MV-4-11 (cell line): ENCODE results near the gene HDAC4.

Source experiments
- DNase-seq: peaks from one replicate; lab custom pipeline; 2025; lab: John Stamatoyannopoulos, UW

Gene HDAC4

GRCh38 chr2:239279508-239280295 lies 121.1 kb downstream of the HDAC4 start:
- DNase-seq: no peak

DNA sequence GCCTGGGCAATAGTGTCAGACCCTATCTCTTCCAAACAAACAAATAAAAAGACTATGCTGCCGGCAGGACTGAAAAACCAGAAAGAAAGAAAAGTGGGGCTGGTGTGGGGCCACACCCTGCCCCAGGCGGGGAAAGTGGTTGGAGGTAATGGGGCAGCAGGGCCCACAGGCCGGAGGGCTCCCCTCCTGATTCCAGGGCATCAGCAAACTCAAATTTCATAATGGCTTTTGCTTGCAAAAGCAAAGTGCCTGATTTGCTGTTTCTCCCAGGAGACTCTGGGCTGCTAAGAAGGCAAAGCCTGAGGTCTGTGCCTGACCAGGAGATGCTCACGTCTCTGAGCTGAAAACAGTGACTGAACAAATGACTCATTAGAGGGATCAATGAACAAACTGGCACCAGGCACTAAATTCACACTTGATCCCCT lies 121.9 kb downstream of the HDAC4 start:
- DNase-seq: no peak

DNA sequence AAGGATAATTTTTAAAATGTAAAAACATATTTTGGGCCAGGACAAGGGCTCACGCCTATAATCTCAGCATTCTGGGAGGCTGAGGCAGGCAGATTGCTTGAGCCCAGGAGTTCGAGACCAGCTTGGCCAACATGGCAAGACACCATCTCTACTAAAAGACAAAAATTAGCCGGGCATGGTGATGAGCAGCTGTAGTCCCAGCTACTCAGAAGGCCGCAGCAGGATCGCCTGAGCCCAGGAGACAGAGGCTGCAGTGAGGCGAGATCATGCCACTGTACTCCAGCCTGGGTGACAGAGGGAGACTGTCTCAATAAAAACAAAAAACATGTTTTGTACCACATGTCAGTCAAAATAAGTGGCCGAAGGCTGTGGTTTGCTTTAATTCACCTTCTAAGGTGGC lies 122.5 kb downstream of the HDAC4 start:
- DNase-seq: no peak

DNA sequence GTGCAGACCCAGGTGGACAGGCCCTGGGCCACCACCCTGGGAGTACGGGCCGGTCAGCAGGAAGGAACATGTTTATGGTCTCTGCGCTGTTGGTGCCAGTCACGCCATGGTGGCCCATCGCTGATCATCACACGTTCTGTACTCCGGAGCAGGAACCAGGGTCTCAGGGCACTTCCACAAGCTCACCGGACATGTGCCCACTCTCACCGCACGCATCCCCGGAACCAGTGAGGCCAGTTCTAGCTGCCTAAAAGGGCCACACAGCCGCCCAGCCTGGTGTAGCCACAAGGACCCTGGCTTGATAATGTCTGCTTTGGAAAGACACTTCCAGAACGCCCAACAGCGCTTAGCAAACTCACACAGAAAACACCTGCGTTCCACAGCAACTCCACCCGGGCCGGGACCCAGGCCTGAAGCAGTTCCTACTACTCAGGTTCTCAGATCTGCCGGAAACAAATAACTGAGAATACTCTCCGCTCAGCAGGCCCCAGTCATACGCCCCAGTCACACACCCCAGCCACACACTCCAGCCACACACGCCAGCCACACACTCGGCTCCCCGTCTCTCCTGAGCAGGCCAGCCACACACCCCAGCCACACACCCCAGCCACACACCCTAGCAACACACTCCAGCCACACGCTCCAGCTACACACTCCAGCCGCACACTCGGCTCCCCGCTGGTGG lies 123.3 kb downstream of the HDAC4 start:
- no peak for DNase-seq

GRCh38 chr2:239276851-239277250 lies 124.0 kb downstream of the HDAC4 start:
- DNase-seq: no peak

DNA sequence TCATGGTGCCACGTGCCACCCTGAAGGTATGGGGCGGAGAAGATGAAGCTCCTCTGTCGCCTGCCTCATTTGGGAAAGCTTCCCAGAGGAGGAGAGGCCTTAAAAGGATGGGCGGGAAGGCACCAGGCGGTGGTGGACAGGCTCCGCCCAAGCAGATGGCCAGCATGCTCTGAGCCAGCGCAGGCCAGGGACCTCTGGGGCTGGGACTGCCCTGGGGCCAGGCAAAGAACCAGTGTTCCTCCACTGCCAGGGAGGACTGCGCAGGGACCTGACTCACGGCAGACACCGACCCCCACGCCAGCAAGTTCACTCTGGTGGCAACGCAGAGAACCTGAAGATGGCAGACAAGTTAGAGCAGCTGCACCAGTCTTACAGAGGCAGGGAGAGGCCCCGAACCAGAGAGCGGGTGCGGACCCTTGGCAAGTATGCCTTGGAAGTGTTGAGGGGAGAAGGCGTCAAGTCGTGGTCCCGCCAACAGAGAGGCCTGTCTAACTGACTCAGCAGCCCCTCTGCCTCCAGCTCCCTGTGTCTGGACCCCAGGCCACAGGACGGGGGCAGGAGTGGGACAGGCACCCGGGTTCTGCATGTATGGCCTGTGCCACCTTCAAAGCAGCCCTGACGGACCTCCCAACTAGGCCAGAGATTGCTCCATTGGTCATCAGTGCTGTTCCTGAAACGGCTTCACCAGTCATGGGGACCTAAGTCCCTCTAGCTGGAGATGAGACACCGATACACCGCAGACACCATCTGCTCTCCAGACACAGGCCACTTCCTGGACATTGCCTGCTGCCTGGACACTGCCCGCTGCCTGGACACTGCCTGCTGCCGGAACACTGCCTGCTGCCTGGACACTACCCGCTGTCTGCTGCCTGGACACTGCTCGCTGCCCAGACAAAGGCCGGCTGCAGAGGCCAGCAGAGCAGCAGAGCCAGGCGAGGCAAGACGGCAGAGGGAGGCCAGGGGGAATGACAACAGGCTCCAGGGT lies 124.7 kb downstream of the HDAC4 start:
- no peak for DNase-seq

GRCh38 chr2:239275044-239275685 lies 125.7 kb downstream of the HDAC4 start:
- peak; percentile 93 for DNase-seq

DNA sequence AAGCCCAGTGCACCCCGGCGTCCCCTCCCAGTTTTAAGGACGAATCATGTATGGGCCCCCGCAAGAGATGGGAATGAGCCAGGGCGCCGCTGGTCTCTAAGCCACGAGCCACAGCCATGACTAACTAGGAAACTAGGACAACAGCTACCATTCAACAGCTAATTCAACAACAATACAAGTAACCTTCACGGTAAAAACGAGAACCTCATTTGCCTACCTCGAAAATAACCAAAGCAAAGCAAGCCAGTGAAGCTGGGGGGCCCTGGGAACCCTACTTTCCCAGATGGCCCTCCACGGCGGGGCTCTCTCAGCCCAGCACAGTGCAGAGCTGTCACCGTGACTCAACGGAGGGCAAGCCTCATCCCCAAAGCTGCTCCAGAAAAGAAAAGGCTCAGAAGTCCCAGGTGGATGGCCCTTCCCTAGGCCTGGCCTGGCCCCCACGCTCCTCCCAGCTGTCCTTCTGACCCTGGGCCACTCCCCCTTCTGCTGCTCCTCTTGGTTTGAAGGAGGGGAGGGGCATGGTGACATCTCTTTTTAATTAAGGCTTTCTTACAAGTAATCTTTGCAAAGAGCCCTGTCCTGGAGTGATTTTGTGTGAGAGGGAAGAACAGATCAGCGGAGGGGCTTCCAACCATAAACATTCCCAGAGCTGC lies 126.3 kb downstream of the HDAC4 start:
- peak; percentile 37 for DNase-seq

DNA sequence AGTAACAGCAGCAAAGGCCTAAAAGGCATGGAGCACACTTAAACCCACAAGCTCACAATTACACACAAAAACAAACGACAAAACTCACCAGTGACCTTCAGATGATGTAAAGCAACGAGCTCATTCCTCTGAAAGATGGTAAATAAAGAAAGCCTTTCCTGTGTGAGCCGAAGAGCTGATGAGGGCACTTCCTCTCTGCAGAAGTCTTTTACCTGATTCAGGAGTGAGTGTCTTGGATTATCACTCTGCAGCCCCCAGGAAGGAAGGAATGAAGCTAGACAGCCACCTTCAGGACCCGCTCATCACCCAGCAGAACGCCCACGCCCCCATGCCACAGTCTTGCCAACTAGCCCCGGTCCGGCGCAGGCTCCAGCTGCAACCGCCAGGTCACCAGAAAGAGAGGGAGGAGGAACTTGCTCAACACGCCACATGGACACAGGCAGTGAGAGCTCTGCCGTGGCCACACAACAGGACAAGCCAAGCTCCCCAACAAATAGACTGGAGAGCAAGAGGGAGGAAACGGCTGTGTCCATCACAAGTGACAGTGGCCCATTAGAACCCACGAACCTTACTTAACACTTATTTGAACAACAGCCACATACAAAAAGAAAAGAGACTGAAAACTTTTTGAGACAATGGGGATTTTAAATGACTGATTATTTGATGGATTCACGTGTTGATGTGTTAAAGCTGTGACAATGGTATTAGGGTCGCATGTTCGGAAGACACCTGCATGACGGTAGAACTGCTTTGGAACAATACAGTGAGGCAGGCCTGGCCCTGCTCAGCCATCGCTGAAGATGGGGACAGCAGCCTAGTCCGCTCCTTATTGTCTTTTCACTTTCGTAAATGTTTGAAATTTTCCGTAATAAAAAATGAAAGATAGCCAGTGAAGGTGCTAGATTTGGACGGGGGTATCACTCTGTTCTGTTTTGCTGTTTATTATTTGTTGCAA lies 127.3 kb downstream of the HDAC4 start:
- peak; percentile 57 for DNase-seq

GRCh38 chr2:239272626-239273025 lies 128.2 kb downstream of the HDAC4 start:
- DNase-seq: no peak

DNA sequence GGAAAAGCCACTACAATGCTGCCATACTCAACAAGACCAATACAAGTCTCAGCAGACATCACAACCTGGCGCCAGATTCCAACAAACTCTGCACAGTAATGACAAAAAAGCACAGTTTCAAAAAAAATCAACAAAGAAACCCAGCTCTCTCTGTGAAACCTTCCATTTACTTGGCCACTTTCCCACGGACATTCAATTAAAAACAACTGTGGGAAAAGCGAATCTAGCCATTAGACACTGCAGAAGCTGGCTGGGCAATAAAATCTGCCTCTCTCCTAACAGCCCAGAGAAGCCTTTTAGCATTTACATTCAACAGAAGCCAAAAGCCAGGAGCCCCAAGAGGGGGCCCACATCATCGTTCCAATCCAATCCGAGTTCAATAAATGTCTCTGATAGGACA lies 128.9 kb downstream of the HDAC4 start:
- no peak for DNase-seq

DNA sequence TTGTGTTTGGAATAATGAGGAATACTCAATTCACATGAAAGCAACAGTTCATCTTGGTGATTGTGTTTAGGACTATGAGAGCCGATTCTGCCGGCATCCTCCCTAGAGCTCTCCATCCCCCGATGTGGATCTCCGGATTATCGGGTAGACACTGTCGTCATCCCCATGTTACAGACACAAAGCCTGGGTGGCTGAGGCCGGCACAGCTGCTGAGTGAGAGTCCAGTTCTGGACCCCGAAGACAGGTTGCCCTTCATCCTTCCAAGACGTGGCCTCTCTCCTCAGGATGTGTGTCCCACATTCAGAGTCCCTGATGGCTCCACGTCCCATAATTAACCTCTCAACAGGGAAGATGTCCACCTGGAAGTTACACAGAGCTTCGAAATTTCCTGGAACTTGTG lies 129.3 kb downstream of the HDAC4 start:
- no peak for DNase-seq

DNA sequence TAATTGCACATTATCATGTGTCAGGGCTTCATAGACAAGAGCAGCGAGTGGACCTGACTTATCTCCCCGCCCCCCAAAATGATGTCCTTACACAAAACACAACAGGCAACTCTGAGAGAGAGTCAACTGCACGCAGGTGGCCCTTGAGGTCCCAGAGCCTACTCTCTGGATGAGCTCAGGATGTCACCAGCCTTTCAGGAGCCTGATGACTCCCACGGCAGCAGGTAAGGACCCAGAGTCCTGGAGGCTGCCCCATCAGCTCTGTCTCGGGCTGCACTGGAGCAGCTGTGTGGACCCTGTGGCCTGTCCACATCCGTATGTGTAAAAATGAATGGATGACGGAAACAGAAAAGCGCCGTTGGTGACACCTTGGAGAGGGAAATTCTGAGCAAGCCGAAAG lies 130.9 kb downstream of the HDAC4 start:
- no peak for DNase-seq

DNA sequence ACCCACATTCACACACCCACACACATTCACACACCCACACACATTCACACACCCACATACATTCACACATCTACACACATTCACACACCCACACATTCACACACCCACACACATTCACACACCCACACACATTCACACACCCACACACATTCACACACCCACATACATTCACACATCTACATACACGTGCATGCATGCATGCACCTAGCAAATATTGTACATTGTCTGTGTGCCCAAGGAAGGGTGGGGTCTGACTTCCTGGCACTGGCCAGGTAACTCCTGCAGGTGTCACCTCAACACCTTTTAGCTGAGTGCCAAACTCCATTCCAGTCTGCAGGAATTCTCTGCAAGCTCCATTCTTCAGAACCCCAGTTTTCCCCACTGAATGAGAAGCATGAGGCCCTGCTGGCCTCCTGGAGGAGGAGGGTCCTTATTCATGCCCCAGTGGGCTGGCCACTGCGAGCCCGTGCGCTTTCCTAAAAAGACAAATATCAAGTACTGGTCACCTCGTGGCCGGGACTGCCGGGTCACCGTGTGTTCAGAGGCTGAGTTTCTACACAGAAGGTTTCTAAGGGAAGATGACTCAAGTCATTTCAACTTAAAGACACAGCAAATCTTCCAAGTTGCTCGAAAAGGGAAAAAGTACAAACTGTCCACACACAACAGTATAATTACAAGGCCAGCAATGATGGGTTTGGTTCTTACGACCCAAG lies 131.5 kb downstream of the HDAC4 start:
- DNase-seq: peak; percentile 15

DNA sequence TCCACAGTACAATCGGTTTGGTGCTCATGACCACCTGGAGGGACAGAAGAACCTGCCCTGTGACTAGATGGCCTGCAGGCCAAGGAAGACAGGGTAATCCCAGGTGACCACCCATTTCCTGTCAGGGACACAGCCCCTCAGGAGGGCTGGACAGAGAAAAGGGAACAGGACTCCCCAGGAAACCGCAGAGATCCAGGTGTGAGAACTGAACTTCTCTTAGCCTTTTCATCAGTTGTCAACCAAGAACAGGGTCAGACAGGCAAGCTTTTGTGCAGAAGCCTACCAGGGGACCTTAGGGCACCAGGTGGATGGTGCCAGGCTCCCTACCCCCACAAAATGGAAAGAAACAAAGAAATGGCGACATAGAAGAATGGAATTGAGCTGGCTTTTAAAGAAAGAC lies 132.3 kb downstream of the HDAC4 start:
- DNase-seq: no peak

GRCh38 chr2:239268082-239268481 lies 132.7 kb downstream of the HDAC4 start:
- no peak for DNase-seq

DNA sequence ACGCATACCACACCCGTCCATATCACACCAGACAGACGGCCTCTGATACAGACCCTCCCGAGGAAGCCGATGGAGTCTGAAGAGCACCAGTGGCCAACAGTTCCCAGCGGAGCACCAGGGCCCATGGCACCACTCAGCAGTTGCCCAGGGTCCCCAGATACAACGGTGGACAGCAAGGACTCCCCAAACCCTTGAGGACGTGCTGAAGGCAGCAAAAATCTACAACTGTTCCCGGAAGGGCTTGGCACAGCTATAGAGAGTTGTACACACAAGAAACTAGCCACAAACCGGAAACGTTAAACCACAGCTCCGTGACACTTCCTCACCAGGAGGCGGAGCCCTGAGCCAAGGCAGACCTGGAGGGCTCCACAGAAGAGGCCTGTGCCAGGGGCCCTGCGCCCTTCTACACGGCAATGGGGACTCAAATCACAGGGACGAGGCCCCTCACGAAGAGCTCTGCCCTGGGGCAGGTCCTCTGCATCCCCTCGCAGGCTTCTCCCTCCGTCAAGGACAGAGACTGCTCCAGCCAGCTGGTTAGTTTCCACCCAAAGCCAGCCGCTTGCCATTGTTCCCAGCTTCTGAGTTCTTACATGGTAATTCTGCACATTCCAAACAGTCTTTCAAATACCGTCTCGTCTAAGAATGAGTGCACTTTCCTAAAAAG lies 133.4 kb downstream of the HDAC4 start:
- peak; percentile 96 for DNase-seq

DNA sequence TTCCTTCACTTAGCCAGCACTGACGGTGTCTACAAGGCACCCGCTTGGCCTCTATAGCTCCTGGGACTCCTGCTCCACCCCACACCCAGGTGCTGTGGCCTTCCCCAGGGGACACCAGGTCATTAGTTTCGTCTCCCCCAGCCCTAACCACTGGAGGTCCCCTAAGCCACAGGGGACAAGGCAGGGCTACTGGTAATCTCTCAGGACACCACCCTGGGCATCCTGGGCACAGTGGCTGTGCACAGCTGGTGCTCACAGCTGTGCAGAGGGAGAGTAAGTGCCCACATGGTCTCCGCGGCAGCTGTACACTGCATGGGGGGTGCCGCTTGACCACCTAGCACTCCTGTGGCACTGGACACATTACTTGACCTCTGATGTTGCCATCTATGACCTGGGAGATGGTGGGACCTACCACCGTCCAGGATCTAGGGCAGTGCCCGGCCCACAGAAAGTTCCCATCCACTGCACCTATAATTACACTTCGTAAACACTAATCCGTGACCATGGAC lies 134.0 kb downstream of the HDAC4 start:
- no peak for DNase-seq

- DNase-seq: no peak
These were observed 134.4 kb downstream of the HDAC4 start for GRCh38 chr2:239266434-239266766.
